ENCODE results near the gene DOCK10.

DOCK10 gene

DNA sequence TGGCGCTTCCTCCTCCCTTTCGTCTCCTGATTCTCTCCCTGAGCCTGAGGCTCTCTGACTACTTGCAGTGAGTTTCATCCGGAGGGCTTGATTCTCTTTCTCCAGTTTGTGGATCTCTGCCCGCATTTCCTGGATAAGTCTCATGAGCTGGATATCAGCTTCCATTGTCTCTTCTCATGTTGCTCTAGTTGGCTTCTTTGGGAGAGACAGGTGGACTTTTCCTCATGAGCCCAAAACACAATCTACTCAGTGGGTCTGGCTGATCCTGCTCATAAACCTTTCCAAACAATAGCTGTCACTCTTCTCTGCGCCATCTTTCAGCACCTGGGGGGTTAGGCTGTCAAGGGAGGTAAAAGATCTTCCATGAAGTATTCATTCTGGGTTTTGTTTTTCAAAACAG lies 326.1 kb downstream of the DOCK10 start, which contains the start of gene CCDC195:
TSS of gene CCDC195 (minus strand) at position 165 of the 400 bp plus-strand sequence. CDS start at position 165, 0 bp downstream.
- Histone ChIP-seq H3K4me1 (ENCODE audit: insufficient read depth, low read length) (no peaks in the 10 kb centered on the region), H2AFZ (ENCODE audit: low read depth, low read length) (no peak within 1 kb of the TSS), H3K9me3 (ENCODE audit: low read length) (no peaks in the 10 kb centered on the region), H3K36me3 (ENCODE audit: insufficient read depth, low read length) (no peaks in the 10 kb centered on the region), H3K4me3 (ENCODE audit: low read length) (no peak within 1 kb of the TSS), H3K27me3 (ENCODE audit: insufficient read depth, low read length) (no peaks in the 10 kb centered on the region)

Measured in neuron (in vitro differentiated cells).